D721Med (cell line): ENCODE results near the gene ACTL6A.

Experiments used
- DNase-seq: peaks from one replicate; pipeline ENCODE4 v3.0.0; 2011; ENCODE audit warnings: low spot score; ENCODE audit not compliant: insufficient read length
- FAIRE-seq: peaks from 2 replicates; lab custom pipeline; 2011; peaks lifted over from hg19 to GRCh38; lab: Jason Lieb, UNC
- CTCF ChIP-seq: IDR thresholded peaks from 2 replicates; pipeline ENCODE4 v1.5.1; 2012; ENCODE audit warnings: mild to moderate bottlenecking, control low read depth; ENCODE audit not compliant: insufficient read depth; ENCODE audit errors: missing control alignments

The ACTL6A gene

GRCh38 chr3:179608931-179609720 is 46.4 kb downstream of the ACTL6A start:
- FAIRE-seq (no peak), DNase-seq (no peak)

GRCh38 chr3:179610066-179610465 is 47.3 kb downstream of the ACTL6A start:
- no peak for TF ChIP-seq CTCF
- FAIRE-seq: no peak
- no peak for DNase-seq

More at GRCh38 chr3:179608931-179609720, 46.4 kb downstream of the ACTL6A start:
- no peak for TF ChIP-seq CTCF

GRCh38 chr3:179613807-179614206 is 51.1 kb downstream of the ACTL6A start:
- FAIRE-seq (no peak), DNase-seq (no peak)
- no peak for TF ChIP-seq CTCF

GRCh38 chr3:179615458-179616173 is 52.9 kb downstream of the ACTL6A start:
- no peak for TF ChIP-seq CTCF
- FAIRE-seq: peak; percentile 95
- DNase-seq: no peak

GRCh38 chr3:179622023-179622422 is 59.3 kb downstream of the ACTL6A start:
- FAIRE-seq (no peak), DNase-seq (no peak)
- TF ChIP-seq CTCF: no peak

GRCh38 chr3:179624451-179624850 is 61.7 kb downstream of the ACTL6A start:
- no peak for TF ChIP-seq CTCF
- DNase-seq (no peak), FAIRE-seq (no peak)
